HepG2 (cell line): ENCODE data around the gene INTS7. TPM values are rescaled to one million over a fixed set of nuclear protein-coding genes. Genes with fewer than 3 reads are reported as not detected.

Source experiments
- ATAC-seq: fragments of 200-7000 bp; cut with Tn5 transposase; 3 replicates; pipeline ENCODE4 v1.9.1; 2020; ENCODE audit warnings: mild to moderate bottlenecking, moderate library complexity
- BruUV-seq: library from RNA; stranded (reverse); fragments of 400-500 nt; replicated peaks from 2 replicates; lab custom pipeline; 2021; lab: Mats Ljungman, UMichigan
- CTCF ChIA-PET: fragments of 300-600 bp; formaldehyde crosslinking; extraction: SDS; loops from one replicate; lab custom pipeline; 2021; ENCODE audit warnings: low total read pairs, inconsistent platforms, low intra/inter-chr PET ratio; lab: Yijun Ruan, JAX
- POLR2A ChIA-PET: fragments of 350-600 bp; sonication (Branson Sonifier 250); formaldehyde crosslinking; loops from one replicate; lab custom pipeline; 2020; ENCODE audit warnings: antibody characterized with exemption, inconsistent platforms; lab: Yijun Ruan, JAX
- DNase-seq: peaks from one replicate; pipeline ENCODE4 v3.0.0-alpha.2; 2015; ENCODE audit warnings: low spot score
- FAIRE-seq: peaks from 3 replicates; lab custom pipeline; 2011; peaks lifted over from hg19 to GRCh38; lab: Jason Lieb, UNC
- H2AFZ ChIP-seq: one replicate; pipeline ENCODE4 v1.6.1; 2011; ENCODE audit warnings: low read length, inconsistent platforms
- H3K27ac ChIP-seq: fragments of 300-600 bp; 3 replicates; pipeline ENCODE4 v1.8.0; 2011; ENCODE audit warnings: mixed run types, mild to moderate bottlenecking, mixed read lengths, low read length, inconsistent platforms; ENCODE audit not compliant: insufficient read depth; ENCODE audit errors: extremely low read length
- H3K27me3 ChIP-seq, 2 experiments: fragments of 200-600 bp in 1 of 2; 2 replicates in 1 of 2; 3 replicates in 1 of 2; pipeline versions ENCODE4 v1.6.0 to v1.8.0; 2011; ENCODE audit warnings: low read length in 2 of 2, mild to moderate bottlenecking in 2 of 2, moderate library complexity in 2 of 2, inconsistent platforms in 1 of 2; ENCODE audit not compliant: insufficient read depth in 2 of 2, control insufficient read depth in 1 of 2
- H3K36me3 ChIP-seq, 2 experiments: fragments of 200-600 bp in 1 of 2; replicated peaks in 1 of 2; 2 replicates in 1 of 2; 3 replicates in 1 of 2; pipeline versions ENCODE4 v1.5.1 to v1.8.0; 2011; ENCODE audit warnings: low read length in 2 of 2, inconsistent platforms in 1 of 2; ENCODE audit not compliant: insufficient read depth in 2 of 2, control insufficient read depth in 1 of 2
- H3K4me1 ChIP-seq: 2 replicates; pipeline ENCODE4 v1.5.1; 2012; ENCODE audit warnings: low read length, inconsistent platforms; ENCODE audit not compliant: insufficient read depth
- H3K4me2 ChIP-seq: 2 replicates; pipeline ENCODE4 v1.6.0; 2011; ENCODE audit warnings: low read depth, low read length, inconsistent platforms
- H3K4me3 ChIP-seq, 3 experiments: fragments of 200-600 bp in 1 of 3; sonication (generic), shearing (Covaris generic) in 1 of 3; replicated peaks in 1 of 3; 2 replicates each; pipeline ENCODE4 v1.5.1; 2011 to 2016; ENCODE audit warnings: low read length in 3 of 3, inconsistent platforms in 2 of 3, low read depth in 2 of 3, mild to moderate bottlenecking in 2 of 3, control low read depth in 1 of 3, mixed read lengths in 1 of 3; ENCODE audit not compliant: insufficient read depth in 1 of 3
- H3K79me2 ChIP-seq: one replicate; pipeline ENCODE4 v1.6.1; 2011; ENCODE audit warnings: low read length, inconsistent platforms; ENCODE audit not compliant: insufficient read depth
- H3K9ac ChIP-seq: 2 replicates; pipeline ENCODE4 v1.6.0; 2011; ENCODE audit warnings: mild to moderate bottlenecking, low read depth, low read length, inconsistent platforms; ENCODE audit not compliant: insufficient read depth
- H3K9me3 ChIP-seq: 2 replicates; pipeline ENCODE4 v1.5.1; 2012; ENCODE audit warnings: mild to moderate bottlenecking, low read length
- H4K20me1 ChIP-seq: 2 replicates; pipeline ENCODE4 v1.6.0; 2011; ENCODE audit warnings: inconsistent platforms, mild to moderate bottlenecking, low read length, moderate library complexity; ENCODE audit not compliant: insufficient read depth
- ARID2 ChIP-seq: sonication (generic); formaldehyde crosslinking; IDR thresholded peaks from 2 replicates; pipeline ENCODE4 v1.8.1; 2022; ENCODE audit warnings: mild to moderate bottlenecking, missing genetic modification reagents, borderline replicate concordance
- ARNT2 ChIP-seq: sonication (generic); formaldehyde crosslinking; IDR thresholded peaks from 2 replicates; pipeline ENCODE4 v1.8.0; 2022; ENCODE audit warnings: mild to moderate bottlenecking, low read depth, missing genetic modification reagents, moderate library complexity
- MIER2 ChIP-seq: IDR thresholded peaks from 2 replicates; pipeline ENCODE4 v1.6.1; 2016; ENCODE audit warnings: missing biosample characterization, missing genetic modification reagents
- MIER3 ChIP-seq: IDR thresholded peaks from 2 replicates; pipeline ENCODE4 v1.6.1; 2016; ENCODE audit warnings: missing compliant biosample characterization, borderline replicate concordance
- NFYB ChIP-seq: sonication (generic); formaldehyde crosslinking; IDR thresholded peaks from 2 replicates; pipeline ENCODE4 v1.4.0; 2020; ENCODE audit warnings: missing genetic modification reagents
- NR3C1 ChIP-seq: sonication (generic); formaldehyde crosslinking; IDR thresholded peaks from 2 replicates; pipeline ENCODE4 v1.4.0; 2020; ENCODE audit warnings: missing genetic modification reagents
- SP1 ChIP-seq, 2 experiments: fragments of 450-650 bp in 1 of 2; sonication (generic) in 1 of 2; formaldehyde crosslinking in 1 of 2; IDR thresholded peaks; 2 replicates each; pipeline versions ENCODE4 v1.4.0 to v1.6.1; 2016 to 2020; ENCODE audit warnings: missing genetic modification reagents in 1 of 2
- ZKSCAN5 ChIP-seq: sonication (generic); formaldehyde crosslinking; IDR thresholded peaks from 2 replicates; pipeline ENCODE4 v1.5.1; 2020; ENCODE audit warnings: mild to moderate bottlenecking, missing genetic modification reagents
- ZKSCAN8 ChIP-seq: IDR thresholded peaks from 2 replicates; pipeline ENCODE4 v1.6.1; 2016; ENCODE audit warnings: borderline replicate concordance, missing genetic modification reagents, missing compliant biosample characterization
- ZNF138 ChIP-seq: sonication (generic); formaldehyde crosslinking; IDR thresholded peaks from 2 replicates; pipeline ENCODE4 v1.5.0; 2020; ENCODE audit warnings: mild to moderate bottlenecking, low read depth, missing genetic modification reagents
- ZNF367 ChIP-seq: sonication (generic); formaldehyde crosslinking; IDR thresholded peaks from 2 replicates; pipeline ENCODE4 v1.4.0; 2020; ENCODE audit warnings: missing genetic modification reagents, borderline replicate concordance
- ZNF841 ChIP-seq: sonication (generic); formaldehyde crosslinking; IDR thresholded peaks from 2 replicates; pipeline ENCODE4 v1.8.1; 2023; ENCODE audit warnings: missing genetic modification reagents, borderline replicate concordance
- WGBS: methylation state at CpG from one replicate; pipeline ENCODE4 v1.1.6; 2017; ENCODE audit warnings: low lambda C conversion rate; 5-methylcytosine and 5-hydroxymethylcytosine counted together
- in situ Hi-C: cut with HindIII; loops from 2 replicates; pipeline ENCODE4 v1.10.0; 2017; ENCODE audit warnings: low pct_unique_long_range_greater_than_20kb; ENCODE audit not compliant: extremely low pct_ligation_motif_present
- intact Hi-C: fragments of 100-400 bp; cut with micrococcal nuclease; formaldehyde crosslinking; loops from one replicate; pipeline ENCODE4 v1.10.0; 2022; ENCODE audit not compliant: unreplicated experiment
- polyA plus RNA-seq, 8 experiments: library from polyadenylated mRNA; depleted of rRNA in 3 of 8; stranded (reverse) in 7 of 8; unstranded in 1 of 8; fragments of >200 nt; fragmentation: Illumina TruSeq in 4 of 8; extraction: Trizol in 4 of 8; gene quantifications; 2 replicates each; pipeline versions ENCODE4 v1.2.1 to v1.2.3, GENCODE V29; 2011 to 2016; ENCODE audit warnings: low read depth in 4 of 8, missing spikeins in 1 of 8, mixed read lengths in 1 of 8; ENCODE audit not compliant: insufficient read depth in 1 of 8
- total RNA-seq, 5 experiments: library from RNA; depleted of rRNA; stranded (reverse); fragments of >200 nt; fragmentation: Illumina TruSeq; extraction: Trizol; gene quantifications; 2 replicates each; pipeline ENCODE4 v1.2.3, GENCODE V29; 2016; ENCODE audit warnings: low read depth in 1 of 5
- TF ChIP-seq, protein P1 (sequence below): sonication (generic); formaldehyde crosslinking; conservative IDR thresholded peaks from 2 replicates; pipeline ENCODE4 v1.4.0; 2020; ENCODE audit warnings: missing genetic modification reagents
- TF ChIP-seq, protein P2 (sequence below): sonication (generic); formaldehyde crosslinking; IDR thresholded peaks from 2 replicates; pipeline ENCODE4 v1.9.0; 2022; ENCODE audit warnings: missing genetic modification reagents, mild to moderate bottlenecking, borderline replicate concordance
- TF ChIP-seq, protein P3 (sequence below): conservative IDR thresholded peaks from 2 replicates; pipeline ENCODE4 v1.6.1; 2018; ENCODE audit warnings: missing genetic modification reagents
- TF ChIP-seq, protein P4 (sequence below): sonication (generic); formaldehyde crosslinking; IDR thresholded peaks from 2 replicates; pipeline ENCODE4 v1.4.0; 2020; ENCODE audit warnings: mild to moderate bottlenecking, missing genetic modification reagents

Gene INTS7
- total and polyA plus RNA-seq, 2 of the 13 experiments (the other 11 are each of a cell fraction or from before 2014, with no cell fraction given), result 18.3 to 22.4 TPM

DNA sequence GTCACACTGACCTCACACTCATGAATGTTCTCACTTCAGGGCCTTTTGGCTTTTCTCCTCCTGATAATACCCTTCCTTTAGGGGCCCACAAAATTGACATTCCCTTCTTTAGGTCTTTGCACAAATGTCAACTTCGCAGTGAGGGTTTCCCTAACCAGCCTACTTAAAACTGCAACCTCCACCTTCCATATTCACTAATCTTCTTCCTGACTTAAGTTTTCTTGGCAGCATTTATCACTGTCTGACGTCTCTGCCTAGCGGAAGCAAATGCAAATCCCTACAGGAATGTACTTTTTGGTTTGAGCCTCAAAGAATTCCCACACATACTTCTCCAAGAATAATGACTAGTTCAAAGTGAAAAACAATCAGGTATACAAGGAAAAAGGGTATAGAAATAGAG, 32.8 kb downstream of the INTS7 start:
- intact Hi-C loops, result no loop called here
- Histone ChIP-seq H3K4me1 (no peaks in the 10 kb centered on the region), H3K4me2 (no peak overlapping the region), H3K36me3 (peaks cover 8 to 38% of the 10 kb centered on the region in 2 experiments; a peak in 4 of 5 replicates), H3K9ac (no peak overlapping the region), H3K79me2 (no peaks in the 10 kb centered on the region), H2AFZ (no peak overlapping the region), H3K4me3 (no peak overlapping the region), H3K9me3 (peaks cover 5% of the 10 kb centered on the region; the same call in 1 of the 2 replicates), H4K20me1 (no peaks in the 10 kb centered on the region), H3K27ac (no peak overlapping the region), H3K27me3 (no peaks in the 10 kb centered on the region)
- ChIA-PET CTCF (no interaction called here), POLR2A (no interaction called here)
- in situ Hi-C loops, result no loop called here
- BruUV-seq, result no TSS peak
- ATAC-seq (no peak), FAIRE-seq (no peak), DNase-seq (no peak)
- TF ChIP-seq, protein P1, sequence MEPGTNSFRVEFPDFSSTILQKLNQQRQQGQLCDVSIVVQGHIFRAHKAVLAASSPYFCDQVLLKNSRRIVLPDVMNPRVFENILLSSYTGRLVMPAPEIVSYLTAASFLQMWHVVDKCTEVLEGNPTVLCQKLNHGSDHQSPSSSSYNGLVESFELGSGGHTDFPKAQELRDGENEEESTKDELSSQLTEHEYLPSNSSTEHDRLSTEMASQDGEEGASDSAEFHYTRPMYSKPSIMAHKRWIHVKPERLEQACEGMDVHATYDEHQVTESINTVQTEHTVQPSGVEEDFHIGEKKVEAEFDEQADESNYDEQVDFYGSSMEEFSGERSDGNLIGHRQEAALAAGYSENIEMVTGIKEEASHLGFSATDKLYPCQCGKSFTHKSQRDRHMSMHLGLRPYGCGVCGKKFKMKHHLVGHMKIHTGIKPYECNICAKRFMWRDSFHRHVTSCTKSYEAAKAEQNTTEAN (CRISPR knock-in tag), result no peak
- TF ChIP-seq SP1 (IDR thresholded peaks at IDR 0.05), result no peak
- TF ChIP-seq SP1 (CRISPR knock-in tag; IDR thresholded peaks at IDR 0.05), result no peak
- TF ChIP-seq ZNF841 (CRISPR knock-in tag), result no peak
- TF ChIP-seq ZNF138 (CRISPR knock-in tag), result no peak
- no peak for TF ChIP-seq MIER3 (CRISPR knock-in tag)
- TF ChIP-seq ZNF367 (CRISPR knock-in tag), result no peak
- TF ChIP-seq, protein P2, sequence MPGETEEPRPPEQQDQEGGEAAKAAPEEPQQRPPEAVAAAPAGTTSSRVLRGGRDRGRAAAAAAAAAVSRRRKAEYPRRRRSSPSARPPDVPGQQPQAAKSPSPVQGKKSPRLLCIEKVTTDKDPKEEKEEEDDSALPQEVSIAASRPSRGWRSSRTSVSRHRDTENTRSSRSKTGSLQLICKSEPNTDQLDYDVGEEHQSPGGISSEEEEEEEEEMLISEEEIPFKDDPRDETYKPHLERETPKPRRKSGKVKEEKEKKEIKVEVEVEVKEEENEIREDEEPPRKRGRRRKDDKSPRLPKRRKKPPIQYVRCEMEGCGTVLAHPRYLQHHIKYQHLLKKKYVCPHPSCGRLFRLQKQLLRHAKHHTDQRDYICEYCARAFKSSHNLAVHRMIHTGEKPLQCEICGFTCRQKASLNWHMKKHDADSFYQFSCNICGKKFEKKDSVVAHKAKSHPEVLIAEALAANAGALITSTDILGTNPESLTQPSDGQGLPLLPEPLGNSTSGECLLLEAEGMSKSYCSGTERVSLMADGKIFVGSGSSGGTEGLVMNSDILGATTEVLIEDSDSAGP (CRISPR knock-in tag), result no peak
- no peak for TF ChIP-seq ZKSCAN8 (CRISPR knock-in tag)
- no peak for TF ChIP-seq NFYB (CRISPR knock-in tag)
- TF ChIP-seq, protein P3, sequence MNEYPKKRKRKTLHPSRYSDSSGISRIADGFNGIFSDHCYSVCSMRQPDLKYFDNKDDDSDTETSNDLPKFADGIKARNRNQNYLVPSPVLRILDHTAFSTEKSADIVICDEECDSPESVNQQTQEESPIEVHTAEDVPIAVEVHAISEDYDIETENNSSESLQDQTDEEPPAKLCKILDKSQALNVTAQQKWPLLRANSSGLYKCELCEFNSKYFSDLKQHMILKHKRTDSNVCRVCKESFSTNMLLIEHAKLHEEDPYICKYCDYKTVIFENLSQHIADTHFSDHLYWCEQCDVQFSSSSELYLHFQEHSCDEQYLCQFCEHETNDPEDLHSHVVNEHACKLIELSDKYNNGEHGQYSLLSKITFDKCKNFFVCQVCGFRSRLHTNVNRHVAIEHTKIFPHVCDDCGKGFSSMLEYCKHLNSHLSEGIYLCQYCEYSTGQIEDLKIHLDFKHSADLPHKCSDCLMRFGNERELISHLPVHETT (CRISPR knock-in tag), result no peak
- no peak for TF ChIP-seq ZKSCAN5 (CRISPR knock-in tag)
- no peak for TF ChIP-seq ARNT2 (CRISPR knock-in tag)
- TF ChIP-seq MIER2 (CRISPR knock-in tag), result no peak
- no peak for TF ChIP-seq ARID2 (CRISPR knock-in tag)
- TF ChIP-seq, protein P4, sequence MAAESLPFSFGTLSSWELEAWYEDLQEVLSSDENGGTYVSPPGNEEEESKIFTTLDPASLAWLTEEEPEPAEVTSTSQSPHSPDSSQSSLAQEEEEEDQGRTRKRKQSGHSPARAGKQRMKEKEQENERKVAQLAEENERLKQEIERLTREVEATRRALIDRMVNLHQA (CRISPR knock-in tag), result no peak
- no peak for TF ChIP-seq NR3C1 (CRISPR knock-in tag)
- 97% methylated on average over 3 of the region's 3 CpGs for WGBS
